Heart left ventricle (tissue), 16 donors: ENCODE results near the gene SMG7. TPM values are rescaled to one million over a fixed set of nuclear protein-coding genes. Genes with fewer than 3 reads are reported as not detected.

Source experiments
- ATAC-seq, 4 donors: fragments of 200-7000 bp; cut with Tn5 transposase; one replicate each; pipeline ENCODE4 v1.9.1; 2020 to 2022; ENCODE audit warnings: moderate library complexity in 4 of 4, mild to moderate bottlenecking in 3 of 4, moderate number of reproducible peaks in 1 of 4
- DNase-seq, 5 donors: peaks; one replicate each; pipeline ENCODE4 v3.0.0-alpha.2; 2020
- H3K27ac ChIP-seq, 12 donors: fragments of 200-600 bp; sonication (generic) in 4 of 12; one replicate each; pipeline versions ENCODE4 v1.5.0 to v1.8.0; 2016 to 2022; ENCODE audit warnings: mild to moderate bottlenecking in 2 of 12
- H3K27me3 ChIP-seq, 9 donors: fragments of 200-600 bp; sonication (generic) in 2 of 9; one replicate each; pipeline versions ENCODE4 v1.5.1 to v1.8.0; 2016 to 2022; ENCODE audit warnings: mild to moderate bottlenecking in 3 of 9
- H3K36me3 ChIP-seq, 9 donors: fragments of 200-600 bp; sonication (generic) in 2 of 9; one replicate each; pipeline versions ENCODE4 v1.5.0 to v1.8.0; 2018 to 2022; ENCODE audit warnings: mild to moderate bottlenecking in 2 of 9
- H3K4me1 ChIP-seq, 12 donors: fragments of 200-600 bp; sonication (generic) in 4 of 12; one replicate each; pipeline versions ENCODE4 v1.5.0 to v1.8.0; 2016 to 2022; ENCODE audit warnings: mild to moderate bottlenecking in 3 of 12
- H3K4me3 ChIP-seq, 12 donors: fragments of 200-600 bp; sonication (generic) in 4 of 12; one replicate each; pipeline versions ENCODE4 v1.5.0 to v1.8.0; 2017 to 2022; ENCODE audit warnings: mild to moderate bottlenecking in 9 of 12, moderate library complexity in 4 of 12
- H3K9me3 ChIP-seq, 12 donors: fragments of 200-600 bp; sonication (generic) in 4 of 12; one replicate each; pipeline versions ENCODE4 v1.5.0 to v1.8.0; 2016 to 2022; ENCODE audit warnings: mild to moderate bottlenecking in 1 of 12
- POLR2A ChIP-seq, 2 donors: fragments of 450-650 bp; IDR thresholded peaks; one replicate each; pipeline ENCODE4 v1.6.1; 2017; ENCODE audit warnings: antibody characterized with exemption in 2 of 2, mild to moderate bottlenecking in 2 of 2, moderate library complexity in 2 of 2
- whole genome bisulfite sequencing, 4 donors: extraction: QIAGEN DNeasy Blood & Tissue Kit in 2 of 4; methylation state at CpG; one replicate each; pipeline versions ENCODE4 v1.1.5 to v1.1.7; 2013 to 2018; 5-methylcytosine and 5-hydroxymethylcytosine counted together
- intact Hi-C, 10 donors: fragments of 100-400 bp; cut with DNase I; formaldehyde crosslinking; loops; one replicate each; pipeline versions ENCODE4 v1.11.1 to v1.14.2; 2022
- polyA plus RNA-seq, 2 donors: library from polyadenylated mRNA; stranded (reverse); fragments of 200-250 nt; gene quantifications; one replicate each; pipeline ENCODE4 v1.2.3, GENCODE V29; 2013
- total RNA-seq, 9 donors: library from RNA; depleted of rRNA in 2 of 9; stranded (reverse); fragments of >200 nt in 2 of 9; fragmentation: NEBNext Ultra II Directional in 3 of 9; extraction: Animal tissue kit (Norgen Biotek cat#: 25700) in 3 of 9; gene quantifications; one replicate each; pipeline versions ENCODE4 v1.1.0 to v1.2.4, GENCODE V29; 2016 to 2023
- TF ChIP-seq, protein P1 (sequence below), 12 donors: fragments of 200-600 bp; sonication (generic) in 4 of 12; IDR thresholded peaks; one replicate each; pipeline versions ENCODE4 v1.5.0 to v1.8.0; 2018 to 2022; ENCODE audit warnings: antibody characterized with exemption in 12 of 12, mild to moderate bottlenecking in 5 of 12
- donor health status: ischemic (EF 13 %, LVEDD 7.1; RV severe dilation, severe dysfunction).
- donor health status: healthy with polysubstance abuse.
- donor health status: DM: no; HTN: yes; CAD: no.
- donor health status: DM: no; HTN: no; CAD: no.
- donor health status: ischemic (EF 25% LVEDD 6.9; RV normal size, moderate dysfunction).
- donor health status: ischemic (EF 25% LVEDD 5.7; RV mildly dilated, moderate dysfunction).
- donor health status: healthy.
- donor health status: DM: yes; HTN: yes; CAD: no.
- donor health status: ischemic (EF 35%, LVEDD 5.7; RV mildly dilated, moderate dysfunction).
- donor health status: nonischemic (EF 11% LVEDD 7.7; RV severe dilation, severe dysfunction).
- donor health status: DM: yes; HTN: yes; CAD: no.
- donor health status: PGD.
- donor health status: ischemic (EF 29% LVEDD 5.4; RV normal size, mild dysfunction).
- donor health status: nonischemic (EF 23%, LVEDD 6.1; RV moderate dilation, normal function).

The SMG7 gene
- total and polyA plus RNA-seq, 11 donors = 15.3 to 55.0 (median 38.3) TPM

DNA sequence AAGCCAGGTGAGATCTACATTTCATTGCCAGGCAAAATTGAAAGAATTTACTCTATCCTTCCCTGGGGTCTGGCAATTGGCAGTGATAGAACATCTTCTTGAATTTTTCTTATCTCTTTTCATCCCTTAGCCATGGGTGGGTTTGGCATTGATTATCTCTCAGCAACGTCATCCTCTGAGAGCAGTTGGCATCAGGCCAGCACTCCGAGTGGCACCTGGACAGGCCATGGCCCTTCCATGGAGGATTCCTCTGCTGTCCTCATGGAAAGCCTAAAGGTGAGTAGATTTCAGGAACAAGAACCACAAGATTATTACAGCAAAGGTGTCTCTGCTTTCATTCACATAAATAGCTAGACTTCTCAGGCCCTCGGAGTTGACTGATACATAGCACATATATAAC lies 78.6 kb downstream of the SMG7 start:
- ATAC-seq = no peak
- no peaks in the 10 kb centered on the region for H3K9me3 ChIP-seq
- DNase-seq = no peak
- WGBS, 4 donors = 40 to 53% (median 50%) methylated on average over 3 of the region's 3 CpGs
- intact Hi-C loops = no loop called here
- H3K4me1 ChIP-seq = peaks cover 0 to 18% (median 6%) of the 10 kb centered on the region in 12 donors
- H3K27me3 ChIP-seq = no peaks in the 10 kb centered on the region
- H3K27ac ChIP-seq = peak overlapping the region in 1 of 12 donors; percentile 5
- H3K36me3 ChIP-seq = peaks cover 0 to 100% (median 93%) of the 10 kb centered on the region in 9 donors
- TF ChIP-seq, protein P1, sequence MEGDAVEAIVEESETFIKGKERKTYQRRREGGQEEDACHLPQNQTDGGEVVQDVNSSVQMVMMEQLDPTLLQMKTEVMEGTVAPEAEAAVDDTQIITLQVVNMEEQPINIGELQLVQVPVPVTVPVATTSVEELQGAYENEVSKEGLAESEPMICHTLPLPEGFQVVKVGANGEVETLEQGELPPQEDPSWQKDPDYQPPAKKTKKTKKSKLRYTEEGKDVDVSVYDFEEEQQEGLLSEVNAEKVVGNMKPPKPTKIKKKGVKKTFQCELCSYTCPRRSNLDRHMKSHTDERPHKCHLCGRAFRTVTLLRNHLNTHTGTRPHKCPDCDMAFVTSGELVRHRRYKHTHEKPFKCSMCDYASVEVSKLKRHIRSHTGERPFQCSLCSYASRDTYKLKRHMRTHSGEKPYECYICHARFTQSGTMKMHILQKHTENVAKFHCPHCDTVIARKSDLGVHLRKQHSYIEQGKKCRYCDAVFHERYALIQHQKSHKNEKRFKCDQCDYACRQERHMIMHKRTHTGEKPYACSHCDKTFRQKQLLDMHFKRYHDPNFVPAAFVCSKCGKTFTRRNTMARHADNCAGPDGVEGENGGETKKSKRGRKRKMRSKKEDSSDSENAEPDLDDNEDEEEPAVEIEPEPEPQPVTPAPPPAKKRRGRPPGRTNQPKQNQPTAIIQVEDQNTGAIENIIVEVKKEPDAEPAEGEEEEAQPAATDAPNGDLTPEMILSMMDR (IDR thresholded peaks at IDR 0.05) = no peak
- TF ChIP-seq POLR2A (IDR thresholded peaks at IDR 0.05) = no peak
- H3K4me3 ChIP-seq = no peak overlapping the region

DNA sequence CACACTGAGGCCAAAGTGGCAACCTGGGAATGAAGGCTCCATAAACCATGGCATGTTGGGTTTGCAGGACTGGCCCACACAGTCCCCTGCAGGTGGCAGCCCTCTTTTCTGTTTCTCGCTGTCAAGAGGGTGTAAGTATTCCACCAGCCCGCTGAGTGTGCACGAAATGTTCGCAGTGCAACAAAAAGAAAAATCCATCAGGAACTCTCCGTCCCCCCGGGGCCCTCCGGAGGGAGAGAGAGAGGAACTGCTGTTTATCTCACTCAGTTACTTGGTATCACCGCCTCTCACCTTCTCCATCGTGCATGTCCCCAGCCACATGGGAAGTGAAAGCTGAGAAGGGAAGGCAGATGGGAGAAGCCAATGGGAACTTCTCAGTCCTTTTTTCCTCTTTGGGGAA lies 79.6 kb downstream of the SMG7 start:
- TF ChIP-seq, protein P1 (IDR thresholded peaks at IDR 0.05) = peak in 3 of 12 donors; percentile 5 to 19 (median 9)
- no peak for TF ChIP-seq POLR2A (IDR thresholded peaks at IDR 0.05)
- Histone ChIP-seq H3K36me3 (peaks cover 0 to 100% (median 88%) of the 10 kb centered on the region in 9 donors), H3K27me3 (no peaks in the 10 kb centered on the region), H3K4me1 (peaks cover 0 to 8% (median 0%) of the 10 kb centered on the region in 12 donors), H3K27ac (peak overlapping the region in 1 of 12 donors; percentile 35), H3K9me3 (no peaks in the 10 kb centered on the region), H3K4me3 (no peak overlapping the region)
- ATAC-seq (peak; percentile 15 to 42 (median 26)), DNase-seq (no peak)
- intact Hi-C loops = no loop called here
- WGBS, 4 donors = 55 to 67% (median 62%) methylated on average over 9 of the region's 9 CpGs

DNA sequence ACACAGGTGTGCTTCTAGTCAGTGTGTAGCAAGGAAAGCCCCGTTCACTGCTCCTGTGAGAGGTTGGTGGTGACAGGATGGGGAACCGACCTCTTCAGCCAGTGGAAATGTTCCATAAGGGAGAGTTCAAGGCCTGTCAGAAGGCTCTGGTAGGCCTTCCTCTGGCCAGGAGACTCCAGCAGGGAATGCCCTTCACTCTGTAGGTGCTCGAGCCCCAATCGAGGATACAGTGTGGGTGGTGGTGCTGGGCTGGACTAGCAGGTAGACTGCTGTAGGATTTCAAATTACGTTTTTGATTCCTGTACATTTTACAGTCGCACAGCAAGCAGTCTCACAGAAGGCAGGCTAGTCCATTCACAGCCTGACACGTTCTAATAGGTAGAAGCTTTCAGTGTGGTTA lies 80.1 kb downstream of the SMG7 start:
- TF ChIP-seq, protein P1 (IDR thresholded peaks at IDR 0.05) = no peak
- TF ChIP-seq POLR2A (IDR thresholded peaks at IDR 0.05) = no peak
- H3K4me1 ChIP-seq = peaks cover 0 to 6% (median 0%) of the 10 kb centered on the region in 12 donors
- no peaks in the 10 kb centered on the region for H3K27me3 ChIP-seq
- no peak overlapping the region for H3K4me3 ChIP-seq
- peaks cover 0 to 100% (median 83%) of the 10 kb centered on the region in 9 donors for H3K36me3 ChIP-seq
- ATAC-seq = no peak
- DNase-seq = no peak
- peak overlapping the region in 2 of 12 donors; percentile 7 to 35 for H3K27ac ChIP-seq
- WGBS, 4 donors = 85 to 89% (median 86%) methylated on average over 7 of the region's 7 CpGs
- intact Hi-C loops = no loop called here
- no peaks in the 10 kb centered on the region for H3K9me3 ChIP-seq

DNA sequence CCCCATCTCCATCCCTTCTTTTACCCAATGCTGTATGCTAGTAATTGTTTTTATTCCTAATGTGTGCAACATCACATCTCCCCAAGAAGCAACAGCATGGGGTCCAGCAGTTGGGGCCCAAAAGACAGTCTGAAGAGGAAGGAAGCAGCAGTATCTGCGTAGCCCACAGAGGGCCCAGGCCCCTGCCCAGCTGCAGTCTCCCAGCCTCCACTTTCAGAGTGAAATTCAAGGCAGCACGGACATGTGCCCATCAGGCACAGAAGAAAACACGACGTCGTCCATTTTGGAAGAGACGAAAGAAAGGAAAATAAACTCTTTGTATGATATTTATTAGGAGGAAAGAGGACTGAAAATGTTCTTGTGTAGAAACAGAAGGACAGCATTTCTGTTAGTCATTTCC lies 80.6 kb downstream of the SMG7 start:
- intact Hi-C loops = no loop called here
- no peak for DNase-seq
- peaks cover 0 to 100% (median 79%) of the 10 kb centered on the region in 9 donors for H3K36me3 ChIP-seq
- no peaks in the 10 kb centered on the region for H3K27me3 ChIP-seq
- ATAC-seq = no peak
- no peak overlapping the region for H3K4me3 ChIP-seq
- peak overlapping the region in 2 of 12 donors; percentile 35 to 39 for H3K27ac ChIP-seq
- 83 to 88% (median 85%) methylated on average over 6 of the region's 6 CpGs for WGBS, 4 donors
- peaks cover 0 to 6% (median 0%) of the 10 kb centered on the region in 12 donors for H3K4me1 ChIP-seq
- no peak for TF ChIP-seq POLR2A (IDR thresholded peaks at IDR 0.05)
- TF ChIP-seq, protein P1 (IDR thresholded peaks at IDR 0.05) = no peak
- H3K9me3 ChIP-seq = no peaks in the 10 kb centered on the region
